ENCODE results near the gene ITPKC.
A peak's percentile ranks its signal among the peaks of the same experiment; 100 is the strongest.

The ITPKC gene

DNA sequence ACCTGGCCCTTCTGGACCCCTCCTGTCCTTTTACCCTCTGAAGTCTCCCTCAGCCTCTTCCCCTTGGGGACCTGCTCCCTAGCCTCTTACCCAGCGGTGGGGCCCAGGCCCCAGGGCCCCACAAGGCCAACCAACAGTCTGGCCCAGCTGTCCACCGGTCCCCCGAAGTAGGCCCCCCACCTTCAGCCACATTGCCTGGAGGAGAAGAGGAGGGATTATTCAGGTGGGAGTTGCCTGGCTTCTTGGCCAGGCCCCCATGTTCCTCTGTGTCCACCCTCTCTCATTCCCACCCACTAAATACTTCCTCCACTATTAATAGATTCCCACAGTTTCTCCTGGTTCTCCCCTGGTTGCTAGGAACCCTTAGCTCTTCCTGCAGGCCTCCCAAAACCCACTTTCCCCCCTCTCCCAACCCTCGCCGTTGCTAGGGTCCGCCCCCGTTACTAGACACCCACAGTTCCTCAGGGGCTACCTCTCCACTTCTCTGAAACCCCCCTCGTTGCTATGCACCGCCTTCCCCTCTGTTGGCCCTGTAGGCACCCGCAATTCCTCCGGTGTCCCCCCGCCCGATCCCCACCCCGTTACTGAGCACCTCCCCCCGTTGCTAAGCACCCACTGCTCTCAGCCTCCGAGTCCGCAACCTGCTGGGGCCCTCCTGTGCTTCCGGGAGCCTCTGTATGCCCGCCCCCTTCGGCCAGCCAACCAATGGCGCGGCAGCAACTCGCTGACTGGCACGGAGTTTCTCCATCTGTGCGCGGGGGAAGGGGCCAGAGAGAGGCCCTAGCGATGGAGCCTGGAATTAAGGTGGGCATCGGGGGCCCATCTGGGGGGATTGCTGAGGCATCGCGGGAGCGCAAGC is 2.2 kb upstream of the ITPKC start:
- TF ChIP-seq, protein P1, sequence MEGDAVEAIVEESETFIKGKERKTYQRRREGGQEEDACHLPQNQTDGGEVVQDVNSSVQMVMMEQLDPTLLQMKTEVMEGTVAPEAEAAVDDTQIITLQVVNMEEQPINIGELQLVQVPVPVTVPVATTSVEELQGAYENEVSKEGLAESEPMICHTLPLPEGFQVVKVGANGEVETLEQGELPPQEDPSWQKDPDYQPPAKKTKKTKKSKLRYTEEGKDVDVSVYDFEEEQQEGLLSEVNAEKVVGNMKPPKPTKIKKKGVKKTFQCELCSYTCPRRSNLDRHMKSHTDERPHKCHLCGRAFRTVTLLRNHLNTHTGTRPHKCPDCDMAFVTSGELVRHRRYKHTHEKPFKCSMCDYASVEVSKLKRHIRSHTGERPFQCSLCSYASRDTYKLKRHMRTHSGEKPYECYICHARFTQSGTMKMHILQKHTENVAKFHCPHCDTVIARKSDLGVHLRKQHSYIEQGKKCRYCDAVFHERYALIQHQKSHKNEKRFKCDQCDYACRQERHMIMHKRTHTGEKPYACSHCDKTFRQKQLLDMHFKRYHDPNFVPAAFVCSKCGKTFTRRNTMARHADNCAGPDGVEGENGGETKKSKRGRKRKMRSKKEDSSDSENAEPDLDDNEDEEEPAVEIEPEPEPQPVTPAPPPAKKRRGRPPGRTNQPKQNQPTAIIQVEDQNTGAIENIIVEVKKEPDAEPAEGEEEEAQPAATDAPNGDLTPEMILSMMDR (IDR thresholded peaks at IDR 0.05; ENCODE audit: insufficient read depth, missing control alignments): no peak
- peak; percentile 69 for DNase-seq (ENCODE audit: insufficient read length, low spot score)
- no peak for FAIRE-seq

DNA sequence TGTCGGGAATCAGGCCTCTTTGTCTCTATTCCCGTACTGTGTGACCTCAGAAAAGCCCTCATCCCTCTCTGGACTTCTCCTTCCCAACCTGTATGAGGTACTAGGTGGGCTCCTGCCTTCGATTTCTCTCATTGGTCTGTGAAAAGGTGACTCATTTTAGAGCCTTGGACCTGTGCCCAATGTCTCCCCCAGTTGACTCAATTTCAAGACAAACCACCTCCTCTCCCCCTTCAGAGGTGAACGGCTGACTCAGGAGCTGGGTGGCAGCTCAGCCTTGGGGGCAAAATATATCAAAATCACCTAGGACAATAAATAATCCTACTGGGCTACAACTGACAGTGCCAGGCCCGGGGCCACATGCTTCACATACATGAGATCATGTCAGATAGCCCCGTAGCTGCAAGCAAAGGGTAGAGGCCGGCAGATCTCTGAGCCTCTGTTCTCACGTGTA is 856 bp upstream of the ITPKC start:
- DNase-seq (ENCODE audit: insufficient read length, low spot score): no peak
- FAIRE-seq: no peak
- TF ChIP-seq, protein P1 (IDR thresholded peaks at IDR 0.05; ENCODE audit: insufficient read depth, missing control alignments): no peak

DNA sequence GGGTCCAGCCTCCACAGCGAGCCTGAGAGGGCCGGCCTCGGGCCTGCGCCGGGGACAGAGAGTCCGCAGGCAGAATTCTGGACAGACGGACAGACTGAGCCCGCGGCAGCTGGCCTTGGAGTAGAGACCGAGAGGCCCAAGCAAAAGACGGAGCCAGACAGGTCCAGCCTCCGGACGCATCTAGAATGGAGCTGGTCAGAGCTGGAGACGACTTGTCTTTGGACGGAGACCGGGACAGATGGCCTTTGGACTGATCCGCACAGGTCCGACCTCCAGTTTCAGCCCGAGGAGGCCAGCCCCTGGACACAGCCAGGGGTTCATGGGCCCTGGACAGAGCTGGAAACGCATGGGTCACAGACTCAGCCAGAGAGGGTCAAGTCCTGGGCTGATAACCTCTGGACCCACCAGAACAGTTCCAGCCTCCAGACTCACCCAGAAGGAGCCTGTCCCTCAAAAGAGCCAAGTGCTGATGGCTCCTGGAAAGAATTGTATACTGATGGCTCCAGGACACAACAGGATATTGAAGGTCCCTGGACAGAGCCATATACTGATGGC is 490 bp downstream of the ITPKC start:
- TF ChIP-seq, protein P1 (IDR thresholded peaks at IDR 0.05; ENCODE audit: insufficient read depth, missing control alignments): no peak
- DNase-seq (ENCODE audit: insufficient read length, low spot score) (no peak), FAIRE-seq (no peak)

DNA sequence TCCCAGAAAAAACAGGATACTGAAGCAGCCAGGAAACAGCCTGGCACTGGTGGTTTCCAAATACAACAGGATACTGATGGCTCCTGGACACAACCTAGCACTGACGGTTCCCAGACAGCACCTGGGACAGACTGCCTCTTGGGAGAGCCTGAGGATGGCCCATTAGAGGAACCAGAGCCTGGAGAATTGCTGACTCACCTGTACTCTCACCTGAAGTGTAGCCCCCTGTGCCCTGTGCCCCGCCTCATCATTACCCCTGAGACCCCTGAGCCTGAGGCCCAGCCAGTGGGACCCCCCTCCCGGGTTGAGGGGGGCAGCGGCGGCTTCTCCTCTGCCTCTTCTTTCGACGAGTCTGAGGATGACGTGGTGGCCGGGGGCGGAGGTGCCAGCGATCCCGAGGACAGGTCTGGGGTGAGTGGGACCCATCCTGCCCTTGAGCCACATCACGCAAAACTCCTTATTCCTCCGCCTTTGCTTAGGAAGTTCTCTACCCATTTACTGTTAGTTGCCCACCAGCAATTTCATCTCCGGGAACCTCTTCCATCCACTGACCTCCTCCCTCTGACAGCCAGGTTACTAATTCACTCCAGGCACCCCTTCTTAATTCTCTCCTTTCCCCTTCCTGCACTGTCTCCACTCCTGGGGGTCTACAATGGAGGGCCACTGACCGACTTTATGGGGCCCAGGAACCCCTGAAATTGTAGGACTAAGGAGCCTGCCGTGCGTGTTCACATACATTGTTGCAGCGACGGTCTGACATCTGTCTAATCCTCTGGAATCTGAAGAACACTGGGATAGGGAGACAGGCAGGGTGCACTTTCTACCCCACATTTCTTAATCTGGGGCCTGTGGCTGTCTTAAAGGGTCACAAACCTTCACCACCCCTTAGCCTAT is 1.2 kb downstream of the ITPKC start:
- DNase-seq (ENCODE audit: insufficient read length, low spot score) (no peak), FAIRE-seq (no peak)
- TF ChIP-seq, protein P1 (IDR thresholded peaks at IDR 0.05; ENCODE audit: insufficient read depth, missing control alignments): no peak

DNA sequence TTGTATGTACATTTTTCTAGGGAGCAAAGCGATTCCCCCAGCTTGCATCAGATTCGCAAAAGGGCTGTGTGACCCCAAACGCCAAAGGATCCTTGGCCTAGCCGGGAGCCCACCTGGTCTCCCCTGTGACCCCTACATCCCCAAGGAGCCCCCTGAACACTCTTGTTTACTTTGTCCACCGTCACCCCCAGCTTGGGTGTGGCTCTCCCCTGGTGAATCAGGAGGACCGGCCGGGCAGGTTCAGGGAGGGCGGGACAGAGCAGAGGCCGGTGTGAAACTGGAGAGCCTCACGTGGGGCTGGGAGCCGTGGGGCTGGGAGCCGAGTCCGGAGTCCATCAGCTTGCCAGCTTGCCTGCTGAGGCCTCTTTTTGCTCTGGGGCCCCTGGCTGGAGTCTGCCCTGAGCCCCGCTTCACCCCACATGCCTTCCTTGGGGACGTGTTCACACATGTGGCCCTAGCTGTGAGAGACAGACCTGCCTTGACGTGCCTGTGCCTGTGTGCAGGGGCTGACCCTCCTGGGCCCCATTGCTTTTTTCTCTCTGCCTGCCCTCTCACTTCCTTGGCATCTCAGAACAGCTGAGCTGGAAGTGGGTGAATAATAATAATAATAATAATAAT is 2.0 kb downstream of the ITPKC start:
- TF ChIP-seq, protein P1 (IDR thresholded peaks at IDR 0.05; ENCODE audit: insufficient read depth, missing control alignments): no peak
- DNase-seq (ENCODE audit: insufficient read length, low spot score) (no peak), FAIRE-seq (no peak)

DNA sequence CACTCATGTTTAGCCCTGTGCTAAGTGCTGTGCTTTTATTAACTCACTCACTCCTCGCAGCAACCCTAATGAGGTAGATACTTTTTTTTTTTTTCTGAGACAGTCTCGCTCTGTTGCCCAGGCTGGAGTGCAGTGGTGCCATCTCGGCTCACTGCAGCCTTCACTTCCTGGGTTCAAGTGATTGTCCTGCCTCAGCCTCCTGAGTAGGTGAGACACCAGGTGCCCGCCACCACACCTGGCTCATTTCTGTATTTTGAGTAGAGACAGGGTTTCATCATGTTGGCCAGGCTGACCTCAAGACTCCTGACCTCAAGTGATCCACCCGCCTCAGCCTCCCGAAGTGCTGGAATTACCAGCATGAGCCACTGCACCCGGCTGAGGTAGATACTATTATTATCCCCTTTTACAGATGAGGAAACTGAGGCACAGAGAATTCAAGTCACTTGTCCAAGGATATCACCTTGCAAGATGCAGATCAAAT is 2.5 kb downstream of the ITPKC start:
- no peak for FAIRE-seq

More for the DNA sequence above, 2.5 kb downstream of the ITPKC start:
- no peak for DNase-seq (ENCODE audit: insufficient read length, low spot score)
- TF ChIP-seq, protein P1 (IDR thresholded peaks at IDR 0.05; ENCODE audit: insufficient read depth, missing control alignments): no peak

Data from D721Med (cell line).